ENCODE data around the gene SLC34A3.

Gene SLC34A3

DNA sequence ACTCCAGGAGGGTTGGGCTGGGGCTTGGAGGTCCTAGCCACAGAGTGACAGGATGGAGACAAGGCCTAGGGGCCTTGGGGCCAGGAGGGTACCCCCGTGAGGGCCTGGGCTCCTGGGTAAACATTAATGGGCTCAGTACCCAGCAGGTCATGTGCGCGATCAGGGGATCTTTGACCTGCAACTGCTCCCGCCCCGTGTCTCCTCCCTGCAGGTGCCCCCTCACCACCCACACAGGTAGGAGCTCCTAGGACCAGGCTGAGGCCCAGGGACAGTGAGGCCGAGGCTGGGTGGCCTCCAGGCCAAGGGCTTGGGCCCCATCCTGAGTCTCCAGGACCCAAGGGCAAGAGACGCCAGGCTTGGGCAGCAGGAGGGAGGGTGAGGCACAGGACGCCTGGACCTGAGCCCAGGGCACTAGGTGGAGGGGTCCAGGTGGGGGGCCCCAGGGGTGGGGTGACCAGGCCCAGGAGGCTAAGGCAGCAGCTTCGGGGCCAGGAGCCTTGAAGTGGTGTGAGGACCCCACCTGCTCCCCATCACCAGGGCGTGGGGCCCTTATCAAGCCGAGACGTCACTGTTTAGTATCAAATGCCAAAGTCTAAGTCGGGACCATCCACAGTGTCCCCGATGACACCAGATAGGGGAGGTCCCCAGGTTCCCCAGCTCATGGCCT, at the start of gene SLC34A3:
Gene SLC34A3 (plus strand): TSS at position 197 of the 667 bp plus-strand sequence. CDS start 802 bp downstream, outside the sequence.
- DNase-seq, result no peak

DNA sequence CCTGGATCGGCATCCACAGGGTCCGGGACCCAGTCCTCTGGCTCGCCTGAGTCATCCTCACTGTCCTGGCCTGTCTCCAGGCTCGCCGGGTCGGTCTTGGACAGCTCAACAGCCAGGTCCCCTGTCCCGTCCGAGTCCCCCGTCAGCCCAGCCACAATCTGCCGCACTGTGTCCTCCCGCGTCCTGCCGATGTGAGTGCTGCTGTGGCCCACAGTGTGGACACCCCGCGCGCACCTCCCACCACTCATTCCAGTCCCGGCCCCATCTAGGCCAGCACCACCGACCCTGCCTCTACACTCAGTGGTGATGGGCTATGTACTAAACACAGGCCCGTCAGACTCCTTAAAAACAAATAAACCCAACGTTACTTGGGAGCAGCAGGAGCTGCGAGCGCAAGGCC, 49.0 kb upstream of the SLC34A3 start:
- DNase-seq, result no peak

DNA sequence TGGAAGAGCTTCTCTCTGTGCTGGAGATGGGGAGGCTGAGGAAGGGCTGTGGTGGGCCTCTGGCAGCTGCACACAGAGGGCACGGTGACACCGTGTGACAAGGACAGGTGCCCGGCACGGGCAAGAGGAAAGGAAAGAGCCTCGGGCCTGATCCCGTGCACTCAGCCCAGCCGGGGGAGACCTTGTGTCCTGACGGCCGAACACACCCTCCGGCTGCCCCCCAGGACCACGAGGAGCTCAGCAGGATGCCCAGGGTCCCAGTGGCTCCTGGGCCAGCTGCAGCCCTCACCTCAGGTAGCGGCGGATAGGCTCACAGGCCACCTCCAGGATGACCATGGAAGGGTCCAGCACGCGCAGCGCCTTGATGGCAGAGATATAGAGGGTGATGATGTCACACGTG, 47.9 kb upstream of the SLC34A3 start:
- DNase-seq, result no peak

GRCh38 chr9:137183980-137184595, 46.6 kb upstream of the SLC34A3 start:
- no peak for DNase-seq

- no peak for DNase-seq
These were observed 45.6 kb upstream of the SLC34A3 start for GRCh38 chr9:137184881-137185660.

DNA sequence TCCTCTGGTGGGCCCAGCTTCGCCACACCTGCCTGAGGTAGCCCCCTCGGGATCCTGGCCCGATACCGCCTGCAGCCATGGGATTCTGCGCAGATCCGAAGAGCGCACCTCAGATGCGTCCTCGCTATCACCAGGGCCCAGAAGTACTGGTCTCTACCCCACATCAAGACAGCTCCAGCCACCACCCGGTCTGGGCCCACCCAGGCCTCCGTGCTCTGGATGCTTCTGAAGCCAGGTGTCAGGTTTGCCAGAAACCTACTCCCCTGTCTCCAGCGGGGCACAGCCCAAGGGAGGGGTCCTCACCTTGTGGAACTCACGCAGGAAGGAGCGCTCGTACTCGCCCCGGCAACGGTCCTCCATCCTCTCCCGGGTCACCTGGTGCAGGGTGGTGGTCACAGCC, 44.8 kb upstream of the SLC34A3 start:
- no peak for DNase-seq

DNA sequence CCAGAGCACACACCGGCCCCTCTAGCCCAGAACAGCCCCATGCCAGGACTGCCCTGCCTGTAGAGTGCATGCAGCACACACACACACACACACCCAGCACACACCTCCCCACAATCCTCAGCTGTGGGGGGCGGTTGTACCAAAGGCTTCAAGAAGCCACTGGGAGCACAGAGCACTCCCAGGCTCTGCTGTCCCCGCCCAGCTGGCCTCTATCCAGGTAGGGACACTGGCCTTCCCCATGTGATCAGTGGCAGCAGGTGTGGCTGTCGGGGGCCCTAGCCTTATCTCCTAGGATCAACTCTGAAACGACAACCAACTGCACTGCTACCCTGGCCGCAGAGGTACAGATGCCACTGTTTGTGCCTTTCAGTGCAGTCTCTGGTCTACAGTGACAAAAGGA, 44.3 kb upstream of the SLC34A3 start:
- DNase-seq, result no peak

- DNase-seq, result no peak
These were observed 43.3 kb upstream of the SLC34A3 start for GRCh38 chr9:137187386-137187785.

GRCh38 chr9:137188086-137188489, 42.6 kb upstream of the SLC34A3 start:
- no peak for DNase-seq

DNA sequence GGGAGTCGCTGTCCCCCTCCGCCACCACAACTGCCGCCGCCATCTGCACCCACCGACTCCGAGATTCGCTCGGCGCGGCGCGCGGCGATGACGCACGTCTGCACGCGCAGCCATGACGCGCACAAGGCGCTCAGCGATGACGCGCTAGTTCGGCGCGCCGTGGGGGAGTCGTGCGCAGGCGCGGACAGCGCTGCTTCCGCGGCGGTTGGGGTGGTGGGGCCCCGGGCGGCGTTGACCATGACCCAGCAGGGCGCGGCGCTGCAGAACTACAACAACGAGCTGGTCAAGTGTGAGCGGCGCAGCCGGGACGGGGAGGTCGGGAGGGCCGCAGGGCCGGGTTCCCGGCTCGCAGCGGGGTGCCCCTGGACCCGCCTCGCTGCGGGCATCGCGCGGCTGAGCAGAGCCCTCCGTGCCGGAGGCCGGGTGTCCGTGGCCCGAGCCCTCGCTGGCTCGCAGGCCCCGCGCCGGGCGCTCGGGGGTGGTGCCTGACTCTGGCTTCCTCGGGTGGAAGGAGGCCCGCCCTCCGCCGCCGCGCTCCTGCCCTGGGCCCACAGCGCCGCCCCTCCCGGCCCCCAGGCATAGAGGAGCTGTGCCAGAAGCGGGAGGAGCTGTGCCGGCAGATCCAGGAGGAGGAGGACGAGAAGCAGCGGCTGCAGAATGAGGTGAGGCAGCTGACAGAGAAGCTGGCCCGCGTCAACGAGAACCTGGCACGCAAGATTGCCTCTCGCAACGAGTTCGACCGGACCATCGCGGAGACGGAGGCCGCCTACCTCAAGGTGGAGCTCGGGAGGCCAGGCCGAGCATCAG, 42.0 kb upstream of the SLC34A3 start, which contains the start of the genes ANAPC2 and SSNA1:
Gene ANAPC2 (minus strand): TSS at position 71 of the 807 bp plus-strand sequence. CDS start 28 bp downstream, at position 43.
Gene SSNA1 (plus strand): TSS at position 187 of the 807 bp plus-strand sequence. CDS start 51 bp downstream, at position 238.
- DNase-seq, result peak; percentile 88

GRCh38 chr9:137189297-137190295, 41.1 kb upstream of the SLC34A3 start:
- no peak for DNase-seq

DNA sequence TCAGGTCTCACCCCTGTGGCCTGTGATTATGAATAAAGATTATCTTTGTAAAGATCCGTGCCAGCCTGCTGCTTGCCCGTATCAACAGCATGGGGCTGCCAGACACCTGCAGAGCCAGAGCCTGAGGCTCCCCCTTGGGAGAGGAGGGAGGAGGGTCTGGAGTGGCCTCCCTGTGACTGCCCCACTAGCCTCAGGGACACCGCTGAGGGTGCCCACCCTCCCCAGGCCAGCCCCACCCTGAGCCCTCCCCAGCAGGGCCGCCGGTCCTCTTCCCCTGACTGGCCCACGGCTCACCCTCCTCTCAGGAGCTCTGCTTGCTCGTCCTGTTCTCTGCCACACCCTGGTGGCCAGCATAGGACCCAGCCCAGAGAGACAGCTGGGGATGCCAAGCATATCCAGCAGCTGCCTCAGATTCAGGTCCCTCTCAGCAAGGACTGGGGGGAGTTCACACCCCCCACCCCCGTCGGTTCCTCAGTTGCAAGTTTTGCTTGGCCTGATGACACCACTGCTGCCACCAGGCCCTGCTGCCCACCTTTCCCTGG, 40.3 kb upstream of the SLC34A3 start:
- no peak for DNase-seq

- no peak for DNase-seq
These were observed 39.5 kb upstream of the SLC34A3 start for GRCh38 chr9:137191245-137191644.

GRCh38 chr9:137191691-137192447, 38.8 kb upstream of the SLC34A3 start:
- DNase-seq, result no peak

- no peak for DNase-seq
These were observed 38.3 kb upstream of the SLC34A3 start for GRCh38 chr9:137192448-137192780.

DNA sequence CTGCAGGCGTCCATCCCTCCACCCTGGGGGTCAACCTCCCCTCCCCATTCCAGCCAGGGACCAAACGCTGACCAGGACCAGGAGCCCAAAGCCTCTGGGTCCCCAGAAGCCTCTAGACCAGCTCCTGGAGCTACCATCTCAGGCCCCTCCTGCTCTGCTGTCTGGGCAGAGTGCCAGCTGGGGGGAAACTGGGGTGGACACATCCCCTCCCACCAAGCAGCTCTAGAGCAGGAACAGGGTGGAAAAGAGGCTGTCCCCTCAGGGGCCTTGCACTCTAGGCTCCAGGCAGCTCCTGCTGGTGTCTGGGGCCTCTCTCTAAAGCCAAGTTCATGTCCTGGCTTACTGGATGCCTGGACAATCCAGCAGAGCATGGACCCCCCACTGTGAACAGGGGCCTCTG, 37.8 kb upstream of the SLC34A3 start:
- DNase-seq, result no peak

DNA sequence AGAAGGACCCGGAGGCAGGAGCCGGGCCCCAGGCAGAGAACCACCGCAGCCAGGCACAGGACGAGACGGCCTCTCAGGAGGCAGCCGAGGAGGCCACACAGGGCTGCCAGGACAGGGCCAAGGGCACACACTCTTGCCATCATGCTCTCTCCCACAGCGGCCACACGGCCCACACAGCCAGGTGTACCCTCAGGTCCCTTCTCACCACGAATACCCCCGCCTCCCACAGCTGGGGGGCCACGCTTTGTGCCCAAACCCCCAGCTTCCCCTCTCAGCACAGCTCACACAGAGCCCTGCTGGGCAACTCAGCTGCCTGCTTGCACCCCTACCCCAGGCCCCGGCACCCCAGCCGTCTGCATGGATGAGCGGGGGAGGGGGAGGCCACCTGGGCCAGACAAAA, 36.9 kb upstream of the SLC34A3 start:
- no peak for DNase-seq

- DNase-seq, result no peak
These were observed 36.3 kb upstream of the SLC34A3 start for GRCh38 chr9:137194388-137194787.

- no peak for DNase-seq
These were observed 35.8 kb upstream of the SLC34A3 start for GRCh38 chr9:137194909-137195308.

DNA sequence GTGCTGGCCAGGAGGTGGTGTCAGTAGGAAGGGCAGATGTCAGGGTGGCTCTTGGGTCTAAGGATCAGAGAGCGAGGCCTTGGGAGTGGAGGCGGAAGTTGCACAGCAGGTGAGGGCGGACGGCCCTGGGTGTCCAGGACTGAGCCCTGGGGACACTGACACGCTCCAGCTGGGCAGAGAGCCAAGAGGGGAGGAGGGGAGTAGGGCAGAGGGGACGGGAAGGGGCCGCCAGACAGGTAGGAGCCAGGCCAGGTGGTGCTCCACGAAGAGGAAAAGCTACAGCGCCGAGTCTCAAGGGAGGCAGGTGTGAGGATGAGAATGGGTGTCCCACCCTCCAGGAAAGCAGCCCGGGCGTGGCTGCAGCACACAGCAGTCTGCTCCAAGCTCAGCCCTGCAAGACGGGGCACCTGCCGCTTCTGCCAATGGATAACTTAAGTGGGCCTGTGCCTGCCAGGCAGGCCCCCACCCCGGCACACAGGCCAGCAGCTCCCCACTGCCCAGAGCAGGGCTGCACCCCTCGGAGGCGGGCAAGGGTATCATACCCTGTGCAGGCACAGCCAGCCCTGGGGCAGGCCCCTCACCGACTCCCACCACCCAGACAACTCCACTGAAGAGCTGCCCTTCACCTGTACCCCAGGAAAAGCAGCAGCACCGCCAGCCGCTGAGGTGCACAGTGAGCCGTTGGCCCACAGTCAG, 35.0 kb upstream of the SLC34A3 start:
- DNase-seq, result peak; percentile 50
